ENCODE measurements around the gene ME3.

GRCh38 chr11:86594746-86595145 is 77.7 kb downstream of the ME3 start:
- no peak for TF ChIP-seq CBFB (CRISPR knock-in tag; IDR thresholded peaks at IDR 0.05; ENCODE audit: low read depth)
- TF ChIP-seq, protein P1, sequence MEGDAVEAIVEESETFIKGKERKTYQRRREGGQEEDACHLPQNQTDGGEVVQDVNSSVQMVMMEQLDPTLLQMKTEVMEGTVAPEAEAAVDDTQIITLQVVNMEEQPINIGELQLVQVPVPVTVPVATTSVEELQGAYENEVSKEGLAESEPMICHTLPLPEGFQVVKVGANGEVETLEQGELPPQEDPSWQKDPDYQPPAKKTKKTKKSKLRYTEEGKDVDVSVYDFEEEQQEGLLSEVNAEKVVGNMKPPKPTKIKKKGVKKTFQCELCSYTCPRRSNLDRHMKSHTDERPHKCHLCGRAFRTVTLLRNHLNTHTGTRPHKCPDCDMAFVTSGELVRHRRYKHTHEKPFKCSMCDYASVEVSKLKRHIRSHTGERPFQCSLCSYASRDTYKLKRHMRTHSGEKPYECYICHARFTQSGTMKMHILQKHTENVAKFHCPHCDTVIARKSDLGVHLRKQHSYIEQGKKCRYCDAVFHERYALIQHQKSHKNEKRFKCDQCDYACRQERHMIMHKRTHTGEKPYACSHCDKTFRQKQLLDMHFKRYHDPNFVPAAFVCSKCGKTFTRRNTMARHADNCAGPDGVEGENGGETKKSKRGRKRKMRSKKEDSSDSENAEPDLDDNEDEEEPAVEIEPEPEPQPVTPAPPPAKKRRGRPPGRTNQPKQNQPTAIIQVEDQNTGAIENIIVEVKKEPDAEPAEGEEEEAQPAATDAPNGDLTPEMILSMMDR (IDR thresholded peaks at IDR 0.05): no peak
- TF ChIP-seq, protein P2, sequence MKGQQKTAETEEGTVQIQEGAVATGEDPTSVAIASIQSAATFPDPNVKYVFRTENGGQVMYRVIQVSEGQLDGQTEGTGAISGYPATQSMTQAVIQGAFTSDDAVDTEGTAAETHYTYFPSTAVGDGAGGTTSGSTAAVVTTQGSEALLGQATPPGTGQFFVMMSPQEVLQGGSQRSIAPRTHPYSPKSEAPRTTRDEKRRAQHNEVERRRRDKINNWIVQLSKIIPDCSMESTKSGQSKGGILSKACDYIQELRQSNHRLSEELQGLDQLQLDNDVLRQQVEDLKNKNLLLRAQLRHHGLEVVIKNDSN (CRISPR knock-in tag; IDR thresholded peaks at IDR 0.05): no peak
